ENCODE data around the gene TADA3. TPM values are rescaled to one million over a fixed set of nuclear protein-coding genes. Genes with fewer than 3 reads are reported as not detected.
"Not testable (repeated sequence)": the region's sequence is repeated elsewhere in the genome, so short reads cannot be mapped to it uniquely, and the experiment has no call there.

Gene TADA3
- total and polyA plus RNA-seq, 10 donors = 33.6 to 73.7 (median 49.4) TPM

DNA sequence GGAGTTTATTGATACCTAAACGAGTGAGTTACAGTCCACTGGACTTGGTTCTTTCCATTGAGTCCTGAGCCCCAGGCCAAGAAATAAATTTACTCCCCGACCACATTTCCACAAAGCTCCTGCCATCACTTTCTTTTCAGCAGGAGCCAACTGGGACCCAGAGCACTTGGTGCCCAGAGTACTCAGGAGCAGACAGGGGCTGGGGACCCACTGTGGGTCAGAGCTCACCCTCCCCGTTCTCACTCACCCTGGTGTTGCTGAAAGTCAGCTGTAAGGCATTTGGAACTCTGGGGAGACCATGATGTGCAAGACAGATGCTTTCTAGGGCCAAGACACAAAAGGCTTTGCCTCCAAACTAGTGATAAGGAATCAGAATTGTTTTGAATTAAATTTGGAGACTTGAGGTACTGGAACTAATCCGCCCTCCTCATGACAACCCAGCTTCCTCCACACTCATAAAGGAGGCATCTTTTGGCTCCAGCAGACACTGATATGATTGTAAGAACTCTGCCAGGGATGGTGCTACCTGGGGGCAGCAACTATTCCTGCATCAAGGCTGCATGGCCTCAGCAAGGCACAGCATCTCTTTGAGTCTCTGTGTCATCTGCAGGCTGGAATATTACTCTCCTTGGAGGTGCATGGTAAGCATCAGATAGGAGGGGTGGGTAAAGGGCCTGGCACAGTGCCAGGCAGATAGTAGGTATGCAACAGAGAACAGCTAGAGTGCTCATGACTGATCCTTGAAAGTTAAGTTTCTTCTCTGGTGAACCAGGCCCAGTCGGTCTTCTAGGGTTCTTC is 15.2 kb downstream of the TADA3 start:
- H3K4me3 ChIP-seq = no peak overlapping the region
- no peak overlapping the region for H3K27ac ChIP-seq
- TF ChIP-seq POLR2AphosphoS5 (IDR thresholded peaks at IDR 0.05) (no peak), POLR2A (IDR thresholded peaks at IDR 0.05) (no peak)
- TF ChIP-seq, protein P1, sequence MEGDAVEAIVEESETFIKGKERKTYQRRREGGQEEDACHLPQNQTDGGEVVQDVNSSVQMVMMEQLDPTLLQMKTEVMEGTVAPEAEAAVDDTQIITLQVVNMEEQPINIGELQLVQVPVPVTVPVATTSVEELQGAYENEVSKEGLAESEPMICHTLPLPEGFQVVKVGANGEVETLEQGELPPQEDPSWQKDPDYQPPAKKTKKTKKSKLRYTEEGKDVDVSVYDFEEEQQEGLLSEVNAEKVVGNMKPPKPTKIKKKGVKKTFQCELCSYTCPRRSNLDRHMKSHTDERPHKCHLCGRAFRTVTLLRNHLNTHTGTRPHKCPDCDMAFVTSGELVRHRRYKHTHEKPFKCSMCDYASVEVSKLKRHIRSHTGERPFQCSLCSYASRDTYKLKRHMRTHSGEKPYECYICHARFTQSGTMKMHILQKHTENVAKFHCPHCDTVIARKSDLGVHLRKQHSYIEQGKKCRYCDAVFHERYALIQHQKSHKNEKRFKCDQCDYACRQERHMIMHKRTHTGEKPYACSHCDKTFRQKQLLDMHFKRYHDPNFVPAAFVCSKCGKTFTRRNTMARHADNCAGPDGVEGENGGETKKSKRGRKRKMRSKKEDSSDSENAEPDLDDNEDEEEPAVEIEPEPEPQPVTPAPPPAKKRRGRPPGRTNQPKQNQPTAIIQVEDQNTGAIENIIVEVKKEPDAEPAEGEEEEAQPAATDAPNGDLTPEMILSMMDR (IDR thresholded peaks at IDR 0.05 in 8 of 11, conservative IDR thresholded peaks at IDR 0.05 in 3 of 11) = no peak
- intact Hi-C loops (cut with DNase I; ENCODE audit: low total_unique reads) = no loop called here
- peaks cover 0 to 29% (median 5%) of the 10 kb centered on the region in 6 donors for H3K36me3 ChIP-seq
- H3K27me3 ChIP-seq (replicated peaks in 1 of 7) = no peaks in the 10 kb centered on the region
- DNase-seq = peak; percentile 27
- H3K9me3 ChIP-seq = no peaks in the 10 kb centered on the region
- H3K4me1 ChIP-seq = peaks cover 22 to 49% (median 39%) of the 10 kb centered on the region in 6 donors
- 68 to 86% (median 83%) methylated on average over 5 of the region's 5 CpGs for WGBS, 5 donors

DNA sequence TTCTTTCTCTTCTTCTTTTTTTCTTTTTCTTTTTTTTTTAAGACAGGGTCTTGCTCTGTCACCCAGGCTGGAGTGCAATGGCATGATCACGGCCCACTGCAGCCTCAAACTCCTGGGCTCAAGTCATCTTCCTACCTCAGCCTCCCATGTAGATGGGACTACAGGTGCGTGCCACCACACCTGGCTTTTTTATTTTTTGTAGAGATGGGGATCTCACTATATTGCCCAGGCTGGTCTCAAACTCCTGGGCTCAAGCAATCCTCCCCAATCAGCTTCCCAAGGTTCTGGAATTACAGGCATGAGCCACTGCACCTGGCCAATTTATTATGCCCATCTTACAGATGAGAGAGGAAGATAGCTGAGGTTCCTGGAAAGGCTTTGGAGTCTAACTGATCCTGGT is 21.3 kb downstream of the TADA3 start:
- H3K27ac ChIP-seq = peak overlapping the region in 4 of 8 donors; percentile 69 to 85 (median 80)

DNA sequence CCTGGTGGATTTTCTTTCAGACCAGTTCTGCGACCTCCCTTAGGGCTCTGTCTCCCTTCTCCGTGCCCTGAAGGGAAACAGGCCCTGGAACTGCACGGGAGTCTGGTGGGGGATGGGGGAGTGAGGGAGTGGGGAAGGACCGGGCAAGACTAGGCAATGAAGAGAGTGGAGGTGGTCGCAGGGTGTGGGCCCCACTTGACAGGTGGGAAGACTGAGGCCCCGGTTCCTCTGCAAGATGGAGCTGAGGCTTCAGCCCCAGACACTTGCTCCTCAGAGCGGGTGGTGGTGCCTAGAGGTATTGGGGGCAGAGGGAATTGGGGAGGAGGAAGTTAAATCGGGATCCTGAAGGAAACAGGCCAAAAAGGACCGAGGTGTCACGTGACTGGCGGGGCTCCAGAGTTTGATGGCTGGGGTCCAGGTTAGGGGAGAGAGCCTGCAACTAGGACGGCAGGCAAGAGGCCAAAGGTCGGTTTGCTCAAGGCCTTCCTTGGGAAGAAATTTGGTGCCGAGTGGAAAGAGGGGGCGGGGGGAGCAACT is 21.9 kb downstream of the TADA3 start:
- Histone ChIP-seq H3K27me3 (replicated peaks in 1 of 7) (peaks cover 0 to 11% (median 0%) of the 10 kb centered on the region in 7 donors), H3K9me3 (no peaks in the 10 kb centered on the region), H3K4me3 (peak overlapping the region; percentile 35 to 71 (median 49)), H3K27ac (peak overlapping the region; percentile 53 to 85 (median 78)), H3K36me3 (peaks cover 0 to 8% (median 0%) of the 10 kb centered on the region in 6 donors), H3K4me1 (peaks cover 6 to 56% (median 44%) of the 10 kb centered on the region in 6 donors)
- TF ChIP-seq, protein P1 (IDR thresholded peaks at IDR 0.05 in 8 of 11, conservative IDR thresholded peaks at IDR 0.05 in 3 of 11) = no peak
- TF ChIP-seq POLR2A (IDR thresholded peaks at IDR 0.05) (no peak), POLR2AphosphoS5 (IDR thresholded peaks at IDR 0.05) (peak in 1 of 3 donors; percentile 39)
- intact Hi-C loops (cut with DNase I; ENCODE audit: low total_unique reads) = no loop called here
- DNase-seq = no peak
- 26 to 33% (median 31%) methylated on average over 15 of the region's 15 CpGs for WGBS, 5 donors

More for the DNA sequence above, 21.3 kb downstream of the TADA3 start:
- H3K4me3 ChIP-seq; H3K36me3 ChIP-seq; DNase-seq; intact Hi-C loops (cut with DNase I; ENCODE audit: low total_unique reads); H3K9me3 ChIP-seq: not testable (repeated sequence)
- Histone ChIP-seq H3K4me1 (peaks cover 6 to 52% (median 44%) of the 10 kb centered on the region in 6 donors), H3K27me3 (replicated peaks in 1 of 7) (peaks cover 0 to 11% (median 0%) of the 10 kb centered on the region in 7 donors)
- 88 to 93% (median 88%) methylated on average over 2 of the region's 2 CpGs for WGBS, 5 donors

DNA sequence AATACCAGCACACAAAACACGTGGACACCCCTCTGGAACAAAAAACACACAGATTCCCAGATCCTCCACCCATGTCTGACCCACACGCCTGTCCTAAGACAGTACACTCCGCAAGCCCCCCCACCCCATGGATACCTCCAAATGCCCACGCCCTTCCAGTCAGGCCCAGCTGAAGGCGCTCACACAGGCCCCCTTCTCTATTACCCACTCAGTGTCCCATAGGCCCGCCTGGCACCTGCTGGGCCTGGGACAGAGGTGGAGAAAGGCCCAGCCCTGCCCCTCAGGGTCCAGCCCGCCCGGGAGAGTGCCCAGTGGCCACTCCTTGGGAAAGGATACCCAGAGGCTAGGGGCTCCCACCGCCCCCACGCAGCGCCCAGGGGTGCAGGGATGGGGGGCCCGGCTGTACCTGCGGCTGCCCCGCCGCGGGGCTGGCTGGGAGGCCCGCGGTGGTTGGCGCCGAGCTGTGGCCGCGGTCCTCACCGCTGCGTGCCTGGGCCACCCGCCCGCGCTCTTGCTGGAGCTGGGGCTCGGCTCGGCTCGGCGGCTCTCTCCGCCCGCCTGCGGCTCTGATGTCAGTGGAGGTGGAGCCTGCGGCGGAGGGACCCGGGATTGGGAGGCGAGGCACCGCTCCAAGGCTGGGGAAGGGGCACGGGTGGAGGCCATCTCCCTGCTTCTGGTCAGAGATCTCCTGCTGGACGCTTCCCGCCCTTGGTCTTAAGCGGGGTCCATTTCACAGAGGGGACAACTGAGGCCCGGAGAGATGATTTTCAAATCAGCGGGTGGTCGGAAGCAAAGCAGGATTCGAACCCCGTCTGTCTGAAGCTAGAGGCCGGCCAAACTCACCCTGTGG is 22.6 kb downstream of the TADA3 start, which contains the start of gene CAMK1:
Gene CAMK1 (minus strand): TSS at position 522 of the 850 bp plus-strand sequence. CDS start 2,198 bp downstream, outside the sequence.
- H3K4me1 ChIP-seq = peaks cover 6 to 56% (median 44%) of the 10 kb centered on the region in 6 donors
- 12 to 24% (median 14%) methylated on average over 15 to 49 of the region's 49 CpGs for WGBS, 5 donors
- intact Hi-C loops (cut with DNase I; ENCODE audit: low total_unique reads) = no loop called here

More for the DNA sequence above, 22.6 kb downstream of the TADA3 start, which contains the start of gene CAMK1:
- Histone ChIP-seq H3K36me3 (peaks cover 0 to 13% (median 0%) of the 10 kb centered on the region in 6 donors), H3K27ac (peak within 1 kb of the TSS; percentile 53 to 85 (median 78)), H3K27me3 (replicated peaks in 1 of 7) (peaks cover 0 to 11% (median 0%) of the 10 kb centered on the region in 7 donors), H3K4me3 (peak within 1 kb of the TSS; percentile 35 to 71 (median 49)), H3K9me3 (no peaks in the 10 kb centered on the region)
- TF ChIP-seq, protein P1 (IDR thresholded peaks at IDR 0.05 in 8 of 11, conservative IDR thresholded peaks at IDR 0.05 in 3 of 11) = no peak
- TF ChIP-seq POLR2A (IDR thresholded peaks at IDR 0.05) (no peak), POLR2AphosphoS5 (IDR thresholded peaks at IDR 0.05) (peak; percentile 69 to 83 (median 82))
- peak; percentile 92 for DNase-seq
